GM21737 (cell line): Measurements from ENCODE around the gene REELD1.

Source experiments
- ATAC-seq: cut with Tn5 transposase; IDR thresholded peaks from one replicate; pipeline ENCODE4 v1.9.1; 2021; ENCODE audit warnings: mild to moderate bottlenecking, moderate library complexity; ENCODE audit not compliant: unreplicated experiment

Gene REELD1

DNA sequence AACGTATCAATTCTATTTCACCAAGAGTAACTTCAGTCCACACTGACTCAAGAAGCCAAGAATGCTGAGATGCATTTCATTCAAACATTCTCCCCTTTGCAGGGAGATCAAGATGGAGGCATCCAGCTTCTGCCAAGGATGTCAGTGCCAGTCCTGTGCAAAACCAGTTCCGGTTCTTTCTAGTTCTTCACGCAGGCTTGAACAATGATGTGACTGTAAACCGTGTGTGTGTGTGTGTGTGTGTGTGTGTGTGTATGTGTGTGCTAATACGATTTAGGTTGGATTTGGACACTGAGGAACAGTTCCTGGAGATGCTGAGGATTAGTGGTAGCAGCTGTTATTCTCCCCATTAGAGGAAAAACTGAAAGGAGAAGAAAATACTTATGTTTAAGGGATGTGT, at the start of gene REELD1:
REELD1 (plus strand) TSS at position 301 of the 400 bp plus-strand sequence. CDS start 2,415 bp downstream, outside the sequence.
- no peak for ATAC-seq

DNA sequence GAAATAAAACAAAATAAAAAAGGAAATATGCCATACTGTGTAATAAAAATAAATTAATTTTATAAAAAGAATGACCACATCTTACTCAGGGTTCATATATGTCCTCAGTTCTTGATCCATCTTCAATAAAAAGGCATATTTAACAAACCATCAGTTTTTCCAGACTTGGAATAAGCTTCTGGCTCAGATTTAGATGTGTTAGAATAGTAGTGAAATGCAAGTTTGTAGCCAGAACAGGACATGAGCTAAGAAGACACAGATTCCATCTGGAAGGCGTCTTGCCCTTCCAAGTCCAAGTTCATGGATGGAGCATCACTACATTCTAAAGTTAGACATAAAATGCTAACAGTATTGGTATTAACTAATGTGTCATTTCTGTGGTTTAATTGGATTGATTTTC, 49.1 kb upstream of the REELD1 start:
- ATAC-seq, result no peak

DNA sequence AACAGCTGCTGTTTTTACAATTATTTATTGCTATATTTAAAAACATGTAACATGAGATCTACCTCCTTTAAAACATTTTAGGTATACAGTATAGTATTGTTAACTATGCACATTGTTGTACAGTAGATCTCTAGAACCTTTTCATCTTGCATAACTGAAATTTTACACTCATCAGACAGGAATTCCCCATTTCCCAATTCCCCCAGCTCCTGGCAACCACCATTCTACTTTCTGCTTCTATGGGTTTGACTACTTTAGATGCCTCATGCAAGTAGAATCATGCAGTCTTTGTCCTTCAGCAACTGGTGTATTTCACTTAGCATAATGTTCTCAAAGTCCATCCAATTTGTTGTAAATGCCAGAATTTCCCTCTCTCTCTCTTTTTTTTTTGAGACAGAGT, 48.5 kb upstream of the REELD1 start:
- no peak for ATAC-seq

DNA sequence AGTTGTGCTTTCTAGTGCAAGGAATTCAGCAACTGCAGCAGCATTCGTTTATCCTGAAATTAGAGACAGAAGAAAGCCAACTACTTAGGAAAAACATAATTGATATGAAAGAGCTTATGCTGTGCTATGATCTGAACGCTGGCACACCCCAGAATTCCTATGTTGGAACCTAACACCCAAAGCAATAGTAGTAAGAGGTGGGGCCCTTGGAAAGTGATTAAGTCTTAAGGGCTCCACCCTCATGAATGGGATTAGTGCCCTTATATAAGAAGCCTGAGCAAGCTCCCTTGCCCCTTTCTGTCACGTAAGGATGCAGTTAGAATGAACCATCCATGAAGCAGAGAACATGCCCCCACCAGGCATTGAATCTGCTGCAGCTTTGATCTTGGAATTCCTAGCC, 44.2 kb upstream of the REELD1 start:
- no peak for ATAC-seq

DNA sequence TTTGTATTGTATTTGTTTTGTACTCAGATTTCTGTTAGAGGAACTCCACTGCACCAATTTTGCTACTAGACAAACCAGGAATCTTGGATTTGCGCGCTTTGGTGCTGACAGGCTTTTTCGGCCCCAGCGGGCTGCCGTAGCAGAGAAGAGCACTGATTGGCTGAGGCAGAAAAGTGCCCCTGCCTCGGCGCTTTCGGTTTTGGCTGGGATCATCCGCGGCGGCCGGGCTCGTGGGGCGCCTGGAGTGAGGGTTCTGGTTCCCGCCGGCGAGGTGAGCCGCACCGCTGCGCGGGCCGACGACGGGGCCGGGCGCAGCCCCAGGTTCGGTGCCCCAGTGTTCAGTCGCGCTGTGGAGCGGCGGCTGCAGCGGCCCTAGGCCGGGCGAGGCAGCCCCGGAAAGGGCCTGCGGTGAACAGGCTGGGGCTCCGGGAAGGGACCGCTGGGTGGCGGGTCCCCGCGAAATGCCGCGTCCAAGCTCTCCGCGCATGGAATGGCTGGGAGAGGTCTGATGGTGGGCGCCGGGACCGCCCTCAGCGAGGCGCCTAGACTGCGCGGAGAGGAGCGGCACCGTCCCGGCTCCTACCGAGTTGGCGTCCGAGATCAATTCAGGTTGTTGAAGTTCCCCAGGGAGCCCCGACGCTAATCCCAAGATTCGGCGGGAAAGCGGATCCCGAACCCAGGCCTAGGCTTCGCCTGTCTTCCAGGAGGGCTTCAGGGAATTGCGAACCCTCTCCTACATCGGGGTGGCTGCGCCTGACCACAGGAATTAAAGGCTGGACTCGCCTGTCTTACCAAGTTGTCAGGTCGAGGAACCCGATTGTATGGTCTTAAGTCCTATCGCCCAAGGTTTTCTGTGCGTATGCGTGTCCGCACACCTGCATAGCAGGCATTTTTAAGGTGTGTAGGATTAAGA, 38.5 kb upstream of the REELD1 start, which contains the start of gene LSM6:
LSM6 (plus strand) TSS at position 178 of the 913 bp plus-strand sequence. CDS start 7,204 bp downstream, outside the sequence.
- ATAC-seq, result peak; percentile 92

DNA sequence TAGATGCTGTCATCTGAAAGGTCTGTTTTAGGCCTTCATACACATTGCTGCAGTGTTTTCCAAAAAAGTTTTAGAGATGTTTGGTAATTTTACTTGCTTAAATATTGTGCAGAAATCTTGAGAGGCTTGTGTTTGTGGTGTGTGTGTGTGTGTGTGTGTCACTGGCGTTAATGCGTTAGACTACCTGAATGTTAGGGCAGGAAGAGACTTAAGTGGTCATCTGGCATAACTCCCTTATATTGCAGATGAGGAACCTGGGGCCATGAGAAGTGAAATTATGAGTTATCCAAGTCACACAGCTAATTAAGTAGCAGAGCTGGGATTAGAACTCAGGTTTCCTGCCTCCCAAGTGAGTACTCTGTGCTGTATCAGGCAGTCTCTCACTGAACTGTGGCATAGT, 37.4 kb upstream of the REELD1 start:
- ATAC-seq, result no peak

DNA sequence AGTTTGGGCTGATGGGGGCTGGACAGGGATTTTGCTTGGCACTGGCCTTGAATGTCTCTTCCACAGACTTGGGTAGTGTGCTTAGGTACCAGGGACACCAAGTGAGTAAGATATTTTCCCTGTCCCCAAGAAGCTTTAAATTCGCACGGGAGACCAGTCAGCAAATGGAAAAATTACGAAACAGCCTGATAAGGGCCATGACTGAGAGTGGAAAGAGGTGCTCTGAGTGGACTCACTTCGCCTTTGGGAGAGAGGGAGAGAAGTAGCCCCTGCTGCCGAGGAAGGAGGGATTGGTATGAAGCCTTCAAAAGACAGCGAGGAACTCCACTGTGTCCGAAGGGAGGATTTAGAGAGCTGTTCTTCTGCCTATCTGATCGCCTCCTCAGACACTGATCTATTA, 36.2 kb upstream of the REELD1 start:
- ATAC-seq, result no peak

DNA sequence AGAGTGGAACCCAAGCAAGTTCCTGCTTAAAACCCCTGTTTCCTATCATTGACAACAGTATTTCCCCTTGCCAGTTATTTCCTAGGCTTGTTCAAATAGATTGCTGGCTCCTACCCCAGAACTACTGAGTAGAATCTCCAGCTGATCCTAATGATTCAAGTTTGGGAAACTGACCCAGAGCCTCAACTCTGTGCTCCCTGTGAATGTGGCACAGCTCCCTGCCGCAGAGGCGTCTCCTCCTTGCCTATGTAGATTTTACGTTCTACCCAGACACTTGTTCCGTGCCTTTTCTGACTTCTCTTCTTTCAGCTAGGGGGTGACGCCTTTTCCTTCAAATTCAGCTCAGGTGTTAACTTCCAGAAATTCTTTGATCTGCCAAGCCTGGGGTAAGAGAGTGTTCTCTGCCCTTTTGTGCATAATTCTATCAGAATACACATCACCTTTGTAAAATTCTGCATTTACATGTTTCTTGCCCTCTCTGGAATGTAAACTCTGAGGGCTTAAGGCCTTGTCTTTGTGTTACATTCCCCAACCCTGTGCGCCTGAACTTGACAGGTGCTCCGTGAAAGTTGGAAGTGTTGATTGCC, 34.5 kb upstream of the REELD1 start:
- no peak for ATAC-seq

DNA sequence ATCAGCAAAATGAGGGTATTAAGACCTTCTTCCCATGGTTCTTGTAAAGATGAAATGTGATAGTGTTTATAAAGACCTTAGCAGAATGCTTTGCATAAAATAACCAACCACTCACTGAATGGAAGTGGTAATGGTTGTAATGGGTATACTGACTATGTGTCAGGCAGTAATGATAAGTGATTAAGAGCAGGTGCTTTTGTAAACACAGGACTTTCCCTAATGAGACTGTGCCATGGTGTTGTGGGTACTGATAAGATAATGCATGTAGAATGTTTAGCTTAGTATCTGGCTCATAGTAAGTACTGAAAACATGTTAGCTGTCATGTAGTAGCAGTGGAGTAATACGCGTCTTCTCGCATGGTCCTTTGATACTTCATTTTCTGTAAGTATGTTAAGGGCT, 31.9 kb upstream of the REELD1 start:
- ATAC-seq, result no peak

DNA sequence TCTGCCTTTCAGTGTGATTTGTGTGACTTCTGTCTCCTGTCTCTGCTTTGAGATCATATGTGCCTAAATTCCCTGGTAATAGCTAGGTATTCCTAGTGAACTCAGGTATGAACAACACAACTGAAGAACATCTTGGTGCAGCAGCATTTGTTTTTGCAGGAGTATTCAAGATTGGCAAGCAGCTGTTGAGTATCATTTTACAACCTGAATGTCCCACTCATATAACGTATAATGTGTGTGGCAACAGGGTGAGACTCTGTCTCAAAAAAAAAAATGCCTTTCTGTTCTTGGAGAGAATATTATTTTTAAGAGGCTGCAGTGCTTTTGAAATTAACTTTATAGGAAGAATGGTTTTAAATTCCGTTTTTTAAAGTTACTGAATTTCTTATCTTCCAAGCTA, 31.1 kb upstream of the REELD1 start:
- no peak for ATAC-seq

DNA sequence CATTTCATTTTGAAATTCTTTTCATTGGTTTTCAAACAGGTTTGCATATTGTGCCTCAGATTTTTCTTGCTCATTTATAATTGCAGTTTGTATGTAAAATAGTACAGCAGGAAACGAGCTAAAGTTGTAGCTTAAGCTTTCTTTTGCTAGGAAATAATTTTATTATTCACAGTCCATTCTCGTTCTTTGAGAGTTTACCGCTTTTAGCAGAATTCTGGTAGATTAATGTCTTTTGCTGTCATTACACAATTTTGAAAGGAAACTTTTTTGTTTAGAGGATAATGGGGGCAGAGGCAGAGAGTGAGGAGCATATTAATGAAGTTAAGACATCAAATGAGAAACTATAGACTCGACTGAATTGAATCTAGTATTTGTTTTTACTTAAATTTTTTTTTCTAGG, 28.3 kb upstream of the REELD1 start:
- ATAC-seq, result no peak

DNA sequence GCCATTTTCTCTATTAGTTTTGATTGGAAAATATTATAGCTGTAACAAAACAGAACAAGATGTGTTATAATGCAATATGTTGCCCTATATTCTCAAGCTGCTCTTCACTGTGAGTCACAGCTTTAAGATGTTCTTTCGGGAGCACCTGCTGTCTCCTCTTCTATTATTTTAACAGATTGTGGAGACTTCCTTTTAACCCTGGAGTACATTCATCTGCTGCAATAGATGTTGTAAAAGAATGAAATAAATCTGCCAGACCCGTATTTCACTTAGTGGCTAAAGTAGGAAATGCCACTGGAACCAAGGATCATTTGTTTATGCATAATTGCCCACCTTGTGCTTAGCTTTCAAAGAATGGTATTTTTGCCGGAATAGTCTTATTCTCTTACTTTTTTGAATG, 27.7 kb upstream of the REELD1 start:
- ATAC-seq, result no peak

DNA sequence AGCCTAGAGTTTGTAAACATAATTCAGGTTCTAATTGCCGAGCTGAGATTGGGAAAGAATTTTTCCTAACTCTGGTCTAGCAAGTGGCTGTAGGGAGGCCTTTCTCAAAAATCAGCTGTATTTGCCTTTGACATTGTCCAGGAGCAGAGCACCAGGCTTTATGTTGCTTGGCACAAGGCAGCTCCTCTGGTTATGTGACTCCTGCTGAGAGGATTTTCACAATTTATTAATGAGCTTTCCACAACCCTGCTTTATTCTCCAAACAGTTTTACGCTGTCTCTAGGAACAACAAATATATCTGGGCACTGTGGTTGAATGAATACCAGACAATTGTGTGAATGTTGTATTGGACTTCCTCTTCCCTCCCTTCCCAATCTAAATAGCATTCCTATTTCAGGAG, 23.9 kb upstream of the REELD1 start:
- ATAC-seq, result no peak

DNA sequence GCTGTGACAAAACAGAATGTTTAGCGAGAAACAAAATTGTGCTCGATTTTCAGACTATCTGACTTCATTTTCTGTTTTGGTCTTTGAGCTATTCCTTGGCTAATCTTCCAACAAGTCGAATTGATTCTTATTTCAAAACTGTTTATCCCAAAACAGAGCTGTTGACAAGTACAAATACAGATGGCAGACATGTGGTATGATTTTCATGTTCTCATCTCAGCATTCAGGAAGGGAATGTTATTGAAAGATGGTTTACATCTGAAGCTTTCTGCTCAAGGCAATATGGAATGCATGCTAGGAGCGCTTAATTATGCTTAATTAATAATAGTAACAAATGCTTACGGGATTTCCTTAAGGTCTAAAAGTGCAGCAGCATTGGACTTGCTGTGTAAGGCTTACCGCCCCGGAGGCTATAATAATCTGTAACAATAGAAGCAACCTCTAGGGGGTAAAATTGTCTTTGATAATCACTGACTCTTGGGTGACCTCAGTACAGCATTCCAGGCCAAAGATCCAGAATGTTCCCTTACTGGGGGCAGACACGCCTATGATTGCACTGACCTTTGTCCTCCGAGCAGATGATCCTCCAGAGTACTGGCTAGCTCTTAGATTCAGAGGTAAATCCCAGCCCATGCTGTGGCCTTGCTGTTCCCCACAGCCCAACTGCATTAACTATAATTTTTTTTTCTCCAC, 22.4 kb upstream of the REELD1 start:
- ATAC-seq, result no peak

DNA sequence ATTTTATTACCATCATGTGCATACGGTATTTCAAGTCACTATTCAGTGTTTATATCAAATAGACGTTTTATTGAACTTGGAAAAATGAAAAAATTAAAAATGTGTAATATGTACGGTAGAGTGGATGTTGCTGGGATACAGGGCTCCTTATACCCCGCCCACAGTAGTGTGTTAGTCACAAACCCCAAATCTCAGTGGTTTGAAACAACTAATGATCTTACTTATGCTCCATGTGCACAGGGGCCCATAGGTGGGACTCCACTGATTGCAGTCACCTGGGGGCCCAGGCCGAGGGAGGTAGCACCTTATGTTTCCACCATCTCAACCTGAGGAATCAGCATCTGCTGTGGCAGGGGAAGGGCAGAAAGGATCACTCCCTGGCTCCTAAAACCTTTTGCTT, 20.7 kb upstream of the REELD1 start:
- ATAC-seq, result no peak

DNA sequence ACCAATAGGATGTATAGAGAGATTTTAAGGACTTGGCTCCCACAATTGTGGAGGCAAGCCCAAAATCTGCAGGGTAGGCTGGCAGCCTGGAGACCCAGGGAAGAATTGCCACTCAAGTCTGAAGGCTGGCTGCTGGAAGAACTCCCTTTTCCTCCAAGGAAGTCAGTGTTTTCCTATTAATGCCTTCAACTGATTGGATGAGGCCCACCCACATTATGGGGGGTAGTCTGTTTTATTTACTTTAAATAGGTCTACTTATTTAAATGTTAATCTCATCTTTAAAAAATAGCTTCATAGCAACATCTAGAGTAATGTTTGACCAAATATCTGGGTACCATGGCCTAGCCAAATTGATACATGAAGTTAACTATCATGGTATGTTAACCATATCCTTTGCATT, 20.1 kb upstream of the REELD1 start:
- ATAC-seq, result no peak

DNA sequence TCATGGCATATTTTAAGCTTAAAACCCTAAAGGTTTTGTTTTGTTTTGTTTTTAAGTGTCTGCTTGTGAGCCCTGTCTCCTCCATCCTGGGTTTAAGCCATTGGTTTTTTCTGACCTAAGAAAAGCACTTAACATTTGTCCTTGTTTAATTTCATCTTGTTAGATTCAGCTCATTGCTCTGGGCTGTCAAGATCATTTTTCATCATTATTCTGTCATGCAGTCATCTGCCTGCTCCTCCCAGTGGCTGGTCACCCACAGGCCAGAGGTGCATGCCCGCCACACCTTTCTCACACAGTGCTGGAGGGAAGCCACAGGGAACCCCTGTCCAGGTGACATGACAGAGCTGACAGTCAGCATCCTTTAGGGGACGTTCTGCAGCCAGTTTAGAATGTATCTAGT, 11.7 kb upstream of the REELD1 start:
- ATAC-seq, result no peak

DNA sequence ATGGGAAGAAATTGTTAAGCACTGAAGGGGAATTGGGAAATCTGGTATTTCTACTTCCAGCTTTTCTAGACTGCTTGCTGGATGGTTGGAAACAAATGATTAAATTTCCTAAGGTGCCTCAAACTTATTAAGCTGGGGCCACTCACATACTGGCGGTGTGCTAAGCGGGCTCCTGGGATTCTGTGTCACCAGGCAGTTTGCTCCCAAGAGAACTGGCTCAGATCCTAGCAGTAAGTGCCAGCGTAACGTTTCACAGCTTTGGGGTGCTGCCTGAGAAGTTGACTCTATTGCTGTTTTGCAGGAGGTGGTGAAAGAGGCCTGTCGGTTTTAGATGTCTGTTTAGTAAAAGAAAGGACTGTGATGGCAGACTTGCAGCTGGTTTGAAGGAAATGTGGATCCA, 6.9 kb upstream of the REELD1 start:
- ATAC-seq, result no peak

DNA sequence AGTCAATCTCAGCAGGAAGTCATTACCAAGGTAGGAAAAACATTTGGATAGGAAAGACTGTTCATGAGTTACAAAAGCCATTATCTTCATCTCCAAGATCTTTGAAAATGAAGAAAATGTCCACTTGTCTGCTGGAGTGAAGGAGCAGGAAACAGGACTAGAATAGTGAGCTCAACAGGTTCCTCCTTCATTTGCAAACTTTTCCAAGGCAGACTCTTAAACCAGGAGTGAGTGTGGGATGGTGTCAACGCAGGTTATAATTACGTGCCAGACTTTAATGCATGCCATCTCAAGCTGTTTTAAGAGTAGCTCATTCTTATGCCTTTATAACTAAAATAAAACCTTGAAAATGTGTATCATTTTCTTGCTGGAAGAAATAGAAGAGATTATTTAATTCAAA, 3.4 kb upstream of the REELD1 start:
- no peak for ATAC-seq

DNA sequence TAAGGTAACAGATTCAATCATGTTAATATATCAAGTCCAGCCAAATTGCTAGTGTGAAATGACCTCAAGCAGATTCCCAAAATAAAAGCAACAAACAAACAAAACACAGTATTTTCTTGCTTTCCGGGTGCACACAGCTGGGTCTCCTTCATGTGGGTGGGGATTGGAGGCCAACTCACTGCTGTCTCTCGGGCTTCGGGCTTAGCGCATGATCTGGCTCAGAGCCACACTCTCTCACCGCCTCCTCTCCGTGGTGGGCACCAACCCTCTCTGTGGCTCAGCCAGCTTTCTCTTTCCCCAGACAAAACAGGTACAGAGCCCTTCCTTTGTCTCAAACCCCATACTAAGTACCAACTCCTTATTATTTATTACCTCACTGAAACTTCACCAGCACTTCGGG, 2.9 kb upstream of the REELD1 start:
- no peak for ATAC-seq

DNA sequence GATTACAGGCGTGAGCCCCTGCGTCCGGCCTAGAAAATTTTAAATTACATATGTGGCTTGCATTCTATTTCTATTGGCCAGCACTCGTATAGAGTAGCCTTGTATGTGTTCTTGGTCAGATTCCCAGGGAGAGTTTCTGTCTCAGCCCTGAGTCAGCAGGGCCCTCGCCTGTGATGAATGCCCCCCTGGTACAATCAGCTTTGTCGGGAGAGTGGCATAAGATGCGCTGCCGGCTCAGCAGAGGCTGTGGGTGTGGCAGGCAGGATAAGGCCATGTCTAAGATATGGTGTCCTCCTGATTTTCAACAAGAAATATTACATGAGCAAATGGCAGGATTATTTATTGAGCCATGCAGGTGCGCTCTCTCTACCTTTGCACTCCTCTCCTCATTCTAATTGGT, 1.6 kb upstream of the REELD1 start:
- no peak for ATAC-seq

DNA sequence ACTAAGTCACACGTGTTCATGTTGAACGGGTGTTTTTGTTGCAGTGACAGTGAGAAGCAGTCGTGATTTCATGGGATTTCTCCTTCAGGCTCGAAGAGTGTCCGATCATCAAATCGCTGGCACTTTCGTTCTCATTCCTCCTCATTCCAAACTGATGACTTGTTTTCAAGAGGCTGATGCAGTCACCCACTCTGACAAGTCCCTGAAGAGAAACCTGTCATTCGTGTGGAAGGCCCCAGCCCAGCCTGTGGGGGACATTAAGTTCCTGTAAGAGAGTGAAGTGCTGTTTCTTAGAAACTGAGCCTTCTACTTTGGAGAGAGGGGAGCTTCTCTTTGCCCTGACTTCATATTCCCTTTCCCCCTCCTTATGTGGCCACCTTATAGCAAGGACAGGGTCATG, 8.0 kb downstream of the REELD1 start:
- no peak for ATAC-seq
